ENCODE results near the gene LATS1.

DNA sequence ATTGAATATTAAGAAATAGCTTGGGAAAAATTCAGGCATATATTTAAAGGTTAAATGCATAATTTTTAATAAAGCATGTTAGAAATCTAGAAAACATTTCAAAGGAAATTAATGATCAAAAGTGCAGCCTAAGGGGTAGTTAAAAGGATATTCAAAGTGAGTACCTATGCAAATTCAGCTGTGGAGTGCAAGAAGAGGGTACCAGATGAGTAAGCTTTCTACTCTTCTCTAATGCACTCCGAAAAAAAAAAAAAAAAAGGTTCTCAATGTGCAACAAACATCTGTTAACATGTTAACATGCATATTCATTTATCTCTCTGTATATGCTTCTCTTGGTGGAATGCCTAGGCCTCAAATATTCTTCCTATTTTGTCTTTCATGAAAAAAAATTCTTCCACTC is 37.4 kb downstream of the LATS1 start:
- TF ChIP-seq POLR2A (IDR thresholded peaks at IDR 0.05; ENCODE audit: low read length) (no peak), GATA1 (IDR thresholded peaks at IDR 0.05; ENCODE audit: low read depth, low read length) (no peak)
